Naive B cell (primary cell): ENCODE data around the gene CTAGE1. TPM values are rescaled to one million over a fixed set of nuclear protein-coding genes. Genes with fewer than 3 reads are reported as not detected.
"Not testable (repeated sequence)": the region's sequence is repeated elsewhere in the genome, so short reads cannot be mapped to it uniquely, and the experiment has no call there.

Source experiments
- ATAC-seq, 2 donors: fragments of 150-1000 bp; cut with Tn5 transposase; 2 replicates each; pipeline ENCODE4 v1.10.0; 2021; ENCODE audit warnings: low read depth in 2 of 2, mild to moderate bottlenecking in 2 of 2, moderate library complexity in 2 of 2
- DNase-seq: peaks from one replicate; pipeline ENCODE4 v3.0.0; 2022
- H3K27ac Mint-ChIP-seq, 6 donors: one replicate each; pipeline ENCODE4 v1.8.0; 2020 to 2022; ENCODE audit warnings: mild to moderate bottlenecking in 6 of 6, mixed read lengths in 6 of 6, moderate library complexity in 5 of 6, inconsistent platforms in 2 of 6
- H3K27me3 Mint-ChIP-seq, 3 donors: one replicate each; pipeline ENCODE4 v1.8.0; 2021 to 2022; ENCODE audit warnings: mixed read lengths in 3 of 3, mild to moderate bottlenecking in 1 of 3
- H3K36me3 Mint-ChIP-seq, 2 donors: one replicate each; pipeline ENCODE4 v1.8.0; 2020 to 2022; ENCODE audit warnings: mixed read lengths in 2 of 2, inconsistent platforms in 1 of 2, mild to moderate bottlenecking in 1 of 2
- H3K4me1 Mint-ChIP-seq, 3 donors: one replicate each; pipeline ENCODE4 v1.8.0; 2020 to 2022; ENCODE audit warnings: mixed read lengths in 3 of 3, inconsistent platforms in 1 of 3, mild to moderate bottlenecking in 1 of 3, moderate library complexity in 1 of 3
- H3K4me3 Mint-ChIP-seq, 8 donors: one replicate each; pipeline ENCODE4 v1.8.0; 2020 to 2022; ENCODE audit warnings: mild to moderate bottlenecking in 8 of 8, mixed read lengths in 8 of 8, moderate library complexity in 8 of 8, inconsistent platforms in 2 of 8
- H3K9me3 Mint-ChIP-seq, 7 donors: one replicate each; pipeline ENCODE4 v1.8.0; 2020 to 2022; ENCODE audit warnings: mixed read lengths in 7 of 7, mild to moderate bottlenecking in 5 of 7, inconsistent platforms in 2 of 7, moderate library complexity in 1 of 7
- polyA plus RNA-seq, 6 donors: library from polyadenylated mRNA; unstranded; fragments of 300-500 nt; fragmentation: Illumina TruSeq; gene quantifications; one replicate each; pipeline ENCODE4 v1.2.3, GENCODE V29; 2021; ENCODE audit warnings: low read depth in 6 of 6

CTAGE1 gene
- polyA plus RNA-seq, 6 donors from 2014 or later: not detected

DNA sequence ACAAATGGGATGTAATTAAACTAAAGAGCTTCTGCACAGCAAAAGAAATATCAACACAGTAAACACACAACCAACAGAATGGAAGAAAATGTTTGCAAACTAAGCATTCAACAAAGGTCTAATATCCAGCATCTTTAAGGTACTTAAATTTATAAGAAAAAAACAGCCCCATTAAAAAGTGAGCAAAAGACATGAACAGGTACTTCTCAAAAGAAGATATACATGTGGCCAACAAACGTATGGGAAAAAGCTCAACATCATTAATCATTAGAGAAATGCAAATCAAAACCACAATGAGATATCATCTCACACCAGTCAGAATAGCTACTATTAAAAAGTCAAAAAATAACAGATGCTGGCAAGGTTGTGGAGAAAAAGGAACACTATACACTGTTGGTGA, 32.6 kb upstream of the CTAGE1 start:
- not testable (repeated sequence) for DNase-seq, H3K36me3 Mint-ChIP-seq, H3K4me1 Mint-ChIP-seq, H3K27ac Mint-ChIP-seq, H3K4me3 Mint-ChIP-seq, ATAC-seq
- Mint-ChIP-seq H3K27me3 (peaks cover 0 to 16% (median 5%) of the 10 kb centered on the region in 3 donors), H3K9me3 (peaks cover 4 to 38% (median 18%) of the 10 kb centered on the region in 7 donors)

GRCh38 chr18:22449753-22450152, 32.0 kb upstream of the CTAGE1 start:
- not testable (repeated sequence) for H3K36me3 Mint-ChIP-seq, DNase-seq, H3K4me1 Mint-ChIP-seq, H3K27ac Mint-ChIP-seq, H3K4me3 Mint-ChIP-seq, ATAC-seq
- Mint-ChIP-seq H3K27me3 (peaks cover 0 to 15% (median 5%) of the 10 kb centered on the region in 3 donors), H3K9me3 (peaks cover 4 to 38% (median 18%) of the 10 kb centered on the region in 7 donors)

- Mint-ChIP-seq H3K27me3 (peaks cover 0 to 5% (median 5%) of the 10 kb centered on the region in 3 donors), H3K36me3 (no peaks in the 10 kb centered on the region), H3K4me1 (peaks cover 0 to 4% (median 2%) of the 10 kb centered on the region in 3 donors), H3K9me3 (peaks cover 4 to 38% (median 18%) of the 10 kb centered on the region in 7 donors), H3K4me3 (no peak overlapping the region), H3K27ac (no peak overlapping the region)
- ATAC-seq (no peak), DNase-seq (no peak)
Measured at GRCh38 chr18:22448238-22448637, 30.5 kb upstream of the CTAGE1 start.

DNA sequence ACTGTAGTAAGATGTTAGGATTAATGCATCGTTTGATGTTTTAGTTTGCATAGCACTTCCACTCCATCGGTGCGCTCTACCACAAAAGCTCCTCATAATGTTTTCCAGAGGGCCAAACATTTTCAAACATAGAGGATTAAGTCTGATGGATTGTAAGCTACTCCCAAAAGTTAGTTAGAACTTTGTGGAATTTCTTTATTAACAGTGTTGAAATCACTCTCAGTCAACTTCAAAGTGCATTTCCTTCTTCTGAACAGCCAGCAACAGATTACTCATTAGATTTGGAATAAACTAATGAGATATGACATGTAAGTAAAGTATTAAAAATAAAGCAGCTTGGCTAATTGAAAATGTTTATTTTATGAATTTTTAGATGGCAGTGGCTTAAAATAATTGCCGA, 30.1 kb upstream of the CTAGE1 start:
- Mint-ChIP-seq H3K27ac (no peak overlapping the region), H3K36me3 (no peaks in the 10 kb centered on the region), H3K4me1 (peaks cover 0 to 4% (median 2%) of the 10 kb centered on the region in 3 donors), H3K27me3 (peaks cover 0 to 7% (median 5%) of the 10 kb centered on the region in 3 donors), H3K4me3 (no peak overlapping the region), H3K9me3 (peaks cover 4 to 38% (median 18%) of the 10 kb centered on the region in 7 donors)
- ATAC-seq: no peak
- no peak for DNase-seq

- Mint-ChIP-seq H3K4me3 (no peak overlapping the region), H3K9me3 (peaks cover 4 to 38% (median 17%) of the 10 kb centered on the region in 7 donors), H3K27ac (no peak overlapping the region), H3K36me3 (no peaks in the 10 kb centered on the region), H3K27me3 (peaks cover 0 to 7% (median 0%) of the 10 kb centered on the region in 3 donors), H3K4me1 (peaks cover 0 to 2% (median 0%) of the 10 kb centered on the region in 3 donors)
- no peak for ATAC-seq
- DNase-seq: no peak
Measured at GRCh38 chr18:22446911-22447310, 29.2 kb upstream of the CTAGE1 start.

- DNase-seq (no peak), ATAC-seq (no peak)
- Mint-ChIP-seq H3K4me1 (no peaks in the 10 kb centered on the region), H3K36me3 (no peaks in the 10 kb centered on the region), H3K4me3 (no peak overlapping the region), H3K27me3 (peaks cover 0 to 7% (median 0%) of the 10 kb centered on the region in 3 donors), H3K9me3 (peaks cover 4 to 38% (median 16%) of the 10 kb centered on the region in 7 donors), H3K27ac (no peak overlapping the region)
Measured at GRCh38 chr18:22446325-22446724, 28.6 kb upstream of the CTAGE1 start.

DNA sequence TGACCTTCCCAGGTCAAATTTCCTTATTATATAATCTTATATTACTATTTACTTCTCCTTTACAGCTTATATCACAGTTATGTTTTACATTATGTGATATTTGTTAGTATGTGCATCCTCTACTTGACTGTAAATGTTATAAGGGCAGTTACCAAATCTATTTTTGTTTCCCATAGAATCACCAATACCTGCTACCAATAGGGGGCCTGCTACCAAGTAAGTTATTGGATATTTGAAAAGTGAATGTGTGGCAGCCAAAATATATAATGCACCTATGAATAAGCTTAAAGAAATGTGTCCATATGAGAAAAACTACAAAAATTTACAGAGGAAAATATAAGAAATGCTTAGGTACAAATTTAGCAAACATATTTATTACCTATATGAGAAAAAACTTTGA, 23.9 kb upstream of the CTAGE1 start:
- no peak overlapping the region for H3K27ac Mint-ChIP-seq
- no peaks in the 10 kb centered on the region for H3K4me1 Mint-ChIP-seq
- peaks cover 0 to 7% (median 0%) of the 10 kb centered on the region in 3 donors for H3K27me3 Mint-ChIP-seq
- no peaks in the 10 kb centered on the region for H3K36me3 Mint-ChIP-seq
- no peak overlapping the region for H3K4me3 Mint-ChIP-seq
- peaks cover 0 to 7% (median 0%) of the 10 kb centered on the region in 7 donors for H3K9me3 Mint-ChIP-seq
- DNase-seq: no peak
- no peak for ATAC-seq

GRCh38 chr18:22439447-22439846, 21.7 kb upstream of the CTAGE1 start:
- ATAC-seq (no peak), DNase-seq (no peak)
- Mint-ChIP-seq H3K4me1 (no peaks in the 10 kb centered on the region), H3K36me3 (no peaks in the 10 kb centered on the region), H3K27ac (no peak overlapping the region), H3K27me3 (peaks cover 0 to 10% (median 0%) of the 10 kb centered on the region in 3 donors), H3K9me3 (peaks cover 0 to 5% (median 0%) of the 10 kb centered on the region in 7 donors), H3K4me3 (no peak overlapping the region)

DNA sequence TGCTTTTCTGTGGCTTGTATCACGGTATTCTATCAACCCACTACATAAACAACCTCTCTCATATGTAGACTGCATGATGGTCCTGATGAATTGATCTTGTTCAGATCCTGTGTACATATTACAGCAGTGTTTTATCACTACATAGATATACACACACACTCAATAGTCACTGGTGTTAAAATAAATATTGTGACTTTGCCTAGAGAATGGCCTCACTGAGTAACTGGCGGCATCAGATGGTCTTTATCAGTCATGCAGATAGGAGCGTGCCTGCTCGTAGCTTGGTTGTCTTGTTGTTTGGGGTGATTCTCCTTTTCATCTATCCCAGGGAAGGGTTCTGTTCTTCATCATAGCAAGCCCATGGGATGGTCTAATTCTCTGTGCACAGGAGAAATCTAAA, 18.4 kb upstream of the CTAGE1 start:
- no peaks in the 10 kb centered on the region for H3K4me1 Mint-ChIP-seq
- H3K27ac Mint-ChIP-seq: no peak overlapping the region
- DNase-seq: no peak
- no peaks in the 10 kb centered on the region for H3K36me3 Mint-ChIP-seq
- no peak for ATAC-seq
- H3K27me3 Mint-ChIP-seq: peaks cover 0 to 4% (median 0%) of the 10 kb centered on the region in 3 donors
- H3K9me3 Mint-ChIP-seq: peaks cover 0 to 8% (median 0%) of the 10 kb centered on the region in 7 donors
- H3K4me3 Mint-ChIP-seq: no peak overlapping the region

- Mint-ChIP-seq H3K9me3 (peaks cover 0 to 7% (median 2%) of the 10 kb centered on the region in 7 donors), H3K36me3 (no peaks in the 10 kb centered on the region), H3K4me1 (no peaks in the 10 kb centered on the region), H3K27ac (no peak overlapping the region), H3K4me3 (no peak overlapping the region), H3K27me3 (peaks cover 0 to 4% (median 0%) of the 10 kb centered on the region in 3 donors)
- DNase-seq (no peak), ATAC-seq (no peak)
Measured at GRCh38 chr18:22434973-22435608, 17.4 kb upstream of the CTAGE1 start.

- no peak for ATAC-seq
Measured at GRCh38 chr18:22433956-22434355, 16.2 kb upstream of the CTAGE1 start.

DNA sequence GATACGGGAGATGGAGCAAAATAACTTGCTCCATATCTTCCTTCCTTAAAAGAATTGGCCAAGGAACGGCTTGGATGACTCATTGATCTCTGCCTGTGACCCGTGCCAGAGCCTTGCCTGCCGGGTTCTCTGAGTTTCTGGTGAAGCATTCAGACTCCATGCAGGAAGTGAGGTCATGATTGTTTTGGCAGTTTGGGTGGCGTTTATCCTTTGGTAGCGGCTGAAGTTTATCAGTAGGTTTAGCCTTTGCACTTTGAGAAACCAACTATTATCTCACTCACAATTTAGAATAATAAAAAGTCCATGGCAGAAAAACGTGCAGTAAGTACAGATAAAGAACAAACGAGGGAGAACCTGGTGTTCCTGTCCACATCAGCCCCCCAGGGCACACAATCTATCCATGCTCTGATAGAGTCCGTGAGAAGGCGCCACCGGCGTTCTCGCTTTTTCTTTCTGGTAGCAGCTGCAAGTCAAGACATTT, 15.0 kb upstream of the CTAGE1 start:
- Mint-ChIP-seq H3K4me3 (no peak overlapping the region), H3K36me3 (no peaks in the 10 kb centered on the region), H3K4me1 (no peaks in the 10 kb centered on the region), H3K27ac (no peak overlapping the region), H3K9me3 (peaks cover 0 to 9% (median 2%) of the 10 kb centered on the region in 7 donors), H3K27me3 (peaks cover 0 to 4% (median 0%) of the 10 kb centered on the region in 3 donors)
- DNase-seq (no peak), ATAC-seq (no peak)

More at GRCh38 chr18:22433956-22434355, 16.2 kb upstream of the CTAGE1 start:
- Mint-ChIP-seq H3K27me3 (peaks cover 0 to 4% (median 0%) of the 10 kb centered on the region in 3 donors), H3K27ac (no peak overlapping the region), H3K36me3 (no peaks in the 10 kb centered on the region), H3K4me1 (no peaks in the 10 kb centered on the region), H3K4me3 (no peak overlapping the region), H3K9me3 (peaks cover 0 to 7% (median 2%) of the 10 kb centered on the region in 7 donors)
- no peak for DNase-seq

- DNase-seq: no peak
- no peak for ATAC-seq
- Mint-ChIP-seq H3K9me3 (peaks cover 0 to 13% (median 2%) of the 10 kb centered on the region in 7 donors), H3K36me3 (no peaks in the 10 kb centered on the region), H3K27ac (no peak overlapping the region), H3K4me3 (no peak overlapping the region), H3K27me3 (no peaks in the 10 kb centered on the region), H3K4me1 (no peaks in the 10 kb centered on the region)
Measured at GRCh38 chr18:22429564-22429963, 11.8 kb upstream of the CTAGE1 start.

DNA sequence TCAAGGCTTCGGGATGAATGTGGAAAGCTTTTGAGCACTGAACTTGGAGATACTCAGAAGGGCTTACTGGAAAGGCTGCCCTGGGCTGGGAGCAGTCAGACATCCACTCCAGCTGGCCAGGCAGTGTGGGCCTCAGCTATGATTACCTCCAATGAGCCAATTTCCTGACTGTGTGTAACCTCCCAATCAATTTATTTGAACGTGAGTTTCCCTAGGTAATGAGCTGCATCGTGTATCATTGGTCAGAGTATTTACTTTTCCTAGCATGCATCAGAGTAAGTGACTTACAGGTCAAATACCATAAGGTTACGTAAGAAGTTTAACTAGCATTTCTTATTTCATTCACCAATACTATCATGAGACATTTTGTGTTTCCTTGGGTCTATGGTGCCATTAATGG, 11.0 kb upstream of the CTAGE1 start:
- Mint-ChIP-seq H3K27ac (no peak overlapping the region), H3K4me1 (no peaks in the 10 kb centered on the region), H3K36me3 (no peaks in the 10 kb centered on the region), H3K4me3 (no peak overlapping the region), H3K27me3 (no peaks in the 10 kb centered on the region), H3K9me3 (peaks cover 0 to 13% (median 0%) of the 10 kb centered on the region in 7 donors)
- no peak for ATAC-seq
- DNase-seq: no peak
